ENCODE measurements around the gene KRT31.
"Not testable (repeated sequence)": the region's sequence is repeated elsewhere in the genome, so short reads cannot be mapped to it uniquely, and the experiment has no call there.

The KRT31 gene

DNA sequence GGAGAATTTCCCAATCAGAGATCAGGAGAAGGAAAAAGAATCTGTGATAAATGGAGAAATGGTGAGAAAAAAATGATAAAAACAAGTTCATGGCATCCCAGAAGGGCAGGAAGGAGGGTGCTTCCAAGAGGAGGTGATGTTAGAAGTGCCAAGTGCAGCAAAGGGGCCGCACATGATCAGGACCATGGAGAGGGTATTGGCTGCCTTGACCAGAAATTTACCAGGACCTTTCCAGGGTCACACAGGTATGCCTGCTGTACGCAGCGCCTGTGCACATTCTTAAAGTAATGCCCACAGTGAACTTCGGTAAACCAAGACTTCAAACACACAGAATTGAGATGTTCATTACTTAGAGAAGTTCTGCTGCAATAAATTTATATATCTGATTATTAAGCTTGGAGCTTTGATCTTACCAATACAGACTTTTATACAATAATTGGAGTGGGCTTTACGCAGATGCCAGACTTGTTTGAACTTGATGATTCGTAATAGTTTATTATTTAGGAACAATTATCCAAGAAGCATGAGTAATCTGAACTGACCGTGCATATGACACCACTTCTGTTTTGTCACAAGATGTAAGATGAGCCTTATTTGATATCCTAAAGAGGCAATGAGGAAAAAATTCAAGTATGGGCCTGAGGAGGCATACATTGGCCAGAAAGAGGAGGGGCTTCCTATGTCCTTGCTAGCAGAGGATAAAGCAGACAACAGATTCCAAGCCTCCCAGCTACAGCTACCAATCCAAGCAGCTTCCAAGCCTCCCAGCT is 44.6 kb downstream of the KRT31 start:
- Histone ChIP-seq H3K27me3 (replicated peaks) (no peaks in the 10 kb centered on the region), H3K36me3 (replicated peaks) (no peaks in the 10 kb centered on the region), H3K27ac (no peak overlapping the region), H3K4me3 (ENCODE audit: low read depth, low read length) (no peak overlapping the region)
- DNase-seq = no peak
- in situ Hi-C loops (cut with HindIII; ENCODE audit: low pct_ligation_motif_present, low sequenced_read_pairs) = no loop called here
- TF ChIP-seq CTCF (IDR thresholded peaks at IDR 0.05; ENCODE audit: low read depth, low read length, missing control alignments) = no peak

DNA sequence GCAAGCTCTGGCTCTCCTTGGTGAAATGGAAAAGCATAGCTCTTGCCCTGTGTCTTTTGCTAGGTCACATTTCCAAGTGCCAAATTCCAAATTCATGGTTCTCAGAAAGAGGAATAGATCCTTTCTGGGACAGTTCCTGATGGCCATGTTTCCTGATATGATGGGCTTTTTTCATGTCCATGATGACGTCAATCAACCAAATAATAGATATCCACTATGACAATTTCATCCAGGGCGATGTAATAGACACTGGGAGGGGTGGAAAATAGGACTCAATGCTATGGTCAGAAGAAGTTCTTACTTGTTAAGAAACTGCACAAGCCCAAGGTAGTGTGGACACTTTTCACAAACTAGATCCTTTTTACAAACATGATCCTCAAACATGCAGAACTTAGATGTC is 46.2 kb downstream of the KRT31 start:
- no peak for DNase-seq
- in situ Hi-C loops (cut with HindIII; ENCODE audit: low pct_ligation_motif_present, low sequenced_read_pairs) = no loop called here
- no peak for TF ChIP-seq CTCF (IDR thresholded peaks at IDR 0.05; ENCODE audit: low read depth, low read length, missing control alignments)

GRCh38 chr17:41350381-41350878 is 47.0 kb downstream of the KRT31 start, which contains the start of gene KRT33A:
Gene KRT33A, minus strand, starts transcription at chr17:41350828. Its CDS starts 61 bp downstream, at chr17:41350767.
- H3K27me3 ChIP-seq (replicated peaks); H3K36me3 ChIP-seq (replicated peaks); DNase-seq; in situ Hi-C loops (cut with HindIII; ENCODE audit: low pct_ligation_motif_present, low sequenced_read_pairs); H3K4me3 ChIP-seq (ENCODE audit: low read depth, low read length); H3K27ac ChIP-seq: not testable (repeated sequence)

More for the DNA sequence above, 46.2 kb downstream of the KRT31 start:
- Histone ChIP-seq H3K27me3 (replicated peaks) (no peaks in the 10 kb centered on the region), H3K27ac (no peak overlapping the region), H3K4me3 (ENCODE audit: low read depth, low read length) (no peak overlapping the region), H3K36me3 (replicated peaks) (no peaks in the 10 kb centered on the region)

DNA sequence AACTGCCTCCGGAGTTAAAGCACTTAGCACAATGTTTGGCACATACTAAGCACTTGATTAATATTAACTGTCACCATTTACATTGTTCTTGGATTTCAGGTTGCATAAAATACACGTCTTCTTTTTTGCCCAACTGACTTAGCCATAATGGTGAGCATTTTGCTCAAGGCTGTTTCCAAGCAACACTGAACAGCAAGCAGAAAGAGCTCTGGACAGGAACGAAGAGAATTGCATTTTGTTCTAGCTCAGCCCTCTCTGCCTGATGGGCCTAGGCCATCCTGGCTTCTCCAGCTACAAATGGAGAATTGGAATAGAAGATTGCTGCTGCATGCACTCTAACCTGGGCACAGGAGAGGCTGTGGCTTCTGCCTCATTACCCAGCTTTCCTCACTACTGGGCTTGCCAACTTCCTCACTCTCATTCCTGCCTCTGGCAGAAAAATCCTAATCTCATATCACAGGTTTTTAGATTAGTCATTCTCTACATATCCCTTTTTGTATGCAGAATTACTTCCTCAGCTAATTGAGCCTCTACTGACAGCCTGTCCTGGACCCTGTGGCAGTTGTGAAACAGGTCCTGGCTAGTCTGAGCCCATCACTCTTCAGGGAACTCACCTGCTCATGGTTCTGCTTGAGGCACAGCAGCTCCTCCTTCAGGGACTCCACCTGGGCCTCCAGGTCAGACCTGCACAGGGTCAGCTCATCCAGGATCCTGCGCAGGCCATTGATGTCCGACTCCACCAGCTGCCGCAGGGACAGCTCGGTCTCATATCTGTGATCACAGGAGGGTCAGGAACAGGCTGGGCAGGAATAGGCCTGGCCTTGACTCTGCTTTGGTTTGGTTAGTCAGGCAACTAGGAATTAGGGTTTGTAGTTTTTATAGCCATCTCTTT is 49.3 kb downstream of the KRT31 start:
- in situ Hi-C loops (cut with HindIII; ENCODE audit: low pct_ligation_motif_present, low sequenced_read_pairs) = no loop called here
- no peak overlapping the region for H3K27ac ChIP-seq
- TF ChIP-seq CTCF (IDR thresholded peaks at IDR 0.05; ENCODE audit: low read depth, low read length, missing control alignments) = no peak

GRCh38 chr17:41346421-41346820 is 51.0 kb downstream of the KRT31 start:
- in situ Hi-C loops (cut with HindIII; ENCODE audit: low pct_ligation_motif_present, low sequenced_read_pairs); H3K27me3 ChIP-seq (replicated peaks); H3K27ac ChIP-seq; H3K36me3 ChIP-seq (replicated peaks); DNase-seq; H3K4me3 ChIP-seq (ENCODE audit: low read depth, low read length): not testable (repeated sequence)

More for the DNA sequence above, 49.3 kb downstream of the KRT31 start:
- no peak for DNase-seq
- no peaks in the 10 kb centered on the region for H3K27me3 ChIP-seq (replicated peaks)
- H3K4me3 ChIP-seq (ENCODE audit: low read depth, low read length) = no peak overlapping the region
- no peaks in the 10 kb centered on the region for H3K36me3 ChIP-seq (replicated peaks)

DNA sequence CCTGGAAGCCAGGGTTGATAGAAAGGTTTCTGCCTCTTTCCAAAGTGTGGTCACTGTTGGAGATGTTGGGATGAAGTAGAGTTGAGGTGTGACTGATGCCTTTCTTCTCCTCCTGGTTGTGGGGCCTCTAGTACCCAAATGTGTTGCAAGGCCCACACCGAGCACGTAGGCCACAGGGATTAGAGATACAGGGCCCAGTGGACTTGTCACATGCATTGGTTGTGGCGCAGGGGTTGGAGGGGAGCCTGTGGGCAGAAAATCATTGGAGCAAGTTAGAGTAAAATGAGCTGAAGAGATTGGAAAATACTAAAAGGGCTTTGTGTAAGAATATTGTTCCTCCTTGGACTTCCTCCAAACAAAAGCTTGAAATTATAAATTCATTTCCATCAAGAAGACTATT is 51.4 kb downstream of the KRT31 start:
- in situ Hi-C loops (cut with HindIII; ENCODE audit: low pct_ligation_motif_present, low sequenced_read_pairs) = no loop called here
- no peak overlapping the region for H3K4me3 ChIP-seq (ENCODE audit: low read depth, low read length)
- DNase-seq = no peak
- no peaks in the 10 kb centered on the region for H3K36me3 ChIP-seq (replicated peaks)
- no peaks in the 10 kb centered on the region for H3K27me3 ChIP-seq (replicated peaks)
- TF ChIP-seq CTCF (IDR thresholded peaks at IDR 0.05; ENCODE audit: low read depth, low read length, missing control alignments) = no peak
- H3K27ac ChIP-seq = no peak overlapping the region

Measured in brain microvascular endothelial cell (primary cell).